BE2C (cell line): ENCODE results near the gene ARAP3.

Experiments used
- DNase-seq: peaks from one replicate; pipeline ENCODE4 v3.0.0-alpha.2; 2020
- H3K27me3 ChIP-seq: fragments of 250-450 bp; sonication (Bioruptor Pico); 2 replicates; pipeline ENCODE4 v1.5.1; 2020; ENCODE audit warnings: mild to moderate bottlenecking
- H3K36me3 ChIP-seq: fragments of 250-450 bp; sonication (Bioruptor Pico); 2 replicates; pipeline ENCODE4 v1.5.1; 2020; ENCODE audit warnings: mild to moderate bottlenecking
- H3K4me1 ChIP-seq: fragments of 250-450 bp; sonication (Bioruptor Pico); 2 replicates; pipeline ENCODE4 v1.5.1; 2020
- H3K4me3 ChIP-seq: 2 replicates; pipeline ENCODE4 v1.5.1; 2011; ENCODE audit warnings: low read depth, low read length
- H3K9me3 ChIP-seq: fragments of 250-450 bp; sonication (Bioruptor Pico); 2 replicates; pipeline ENCODE4 v1.5.1; 2020
- CTCF ChIP-seq: IDR thresholded peaks from 2 replicates; pipeline ENCODE4 v1.5.1; 2012; ENCODE audit warnings: mild to moderate bottlenecking, low read depth, low read length

The ARAP3 gene

GRCh38 chr5:141686648-141687416 lies 4.8 kb upstream of the ARAP3 start:
- no peaks in the 10 kb centered on the region for H3K36me3 ChIP-seq
- TF ChIP-seq CTCF: no peak
- H3K4me1 ChIP-seq: no peaks in the 10 kb centered on the region; the same call in none of the 2 replicates
- no peaks in the 10 kb centered on the region for H3K9me3 ChIP-seq
- H3K4me3 ChIP-seq: no peak overlapping the region
- DNase-seq: no peak
- H3K27me3 ChIP-seq: no peaks in the 10 kb centered on the region

GRCh38 chr5:141685591-141685990 lies 3.6 kb upstream of the ARAP3 start:
- H3K9me3 ChIP-seq: no peaks in the 10 kb centered on the region
- TF ChIP-seq CTCF: no peak
- no peaks in the 10 kb centered on the region for H3K27me3 ChIP-seq

GRCh38 chr5:141683596-141684141 lies 1.6 kb upstream of the ARAP3 start:
- no peak for TF ChIP-seq CTCF
- Histone ChIP-seq H3K36me3 (peaks cover 10% of the 10 kb centered on the region; the same call in 1 of the 2 replicates), H3K9me3 (no peaks in the 10 kb centered on the region), H3K4me1 (peaks cover 11% of the 10 kb centered on the region), H3K27me3 (no peaks in the 10 kb centered on the region), H3K4me3 (no peak overlapping the region)
- no peak for DNase-seq

More at GRCh38 chr5:141685591-141685990, 3.6 kb upstream of the ARAP3 start:
- no peak overlapping the region for H3K4me3 ChIP-seq
- H3K36me3 ChIP-seq: no peaks in the 10 kb centered on the region
- peaks cover 6% of the 10 kb centered on the region for H3K4me1 ChIP-seq
- DNase-seq: no peak

GRCh38 chr5:141681295-141681694 lies 735 bp downstream of the ARAP3 start:
- no peak for TF ChIP-seq CTCF
- Histone ChIP-seq H3K4me3 (peak overlapping the region; percentile 71), H3K4me1 (peaks cover 11% of the 10 kb centered on the region), H3K27me3 (no peaks in the 10 kb centered on the region), H3K36me3 (peaks cover 11% of the 10 kb centered on the region; the same call in 1 of the 2 replicates), H3K9me3 (no peaks in the 10 kb centered on the region)
- no peak for DNase-seq

GRCh38 chr5:141680751-141681201 lies 1.3 kb downstream of the ARAP3 start:
- TF ChIP-seq CTCF: no peak
- Histone ChIP-seq H3K4me1 (peaks cover 11% of the 10 kb centered on the region), H3K27me3 (no peaks in the 10 kb centered on the region), H3K36me3 (peaks cover 11% of the 10 kb centered on the region; the same call in 1 of the 2 replicates), H3K9me3 (no peaks in the 10 kb centered on the region), H3K4me3 (peak overlapping the region; percentile 71)
- peak; percentile 80 for DNase-seq

GRCh38 chr5:141680178-141680577 lies 1.9 kb downstream of the ARAP3 start:
- Histone ChIP-seq H3K27me3 (no peaks in the 10 kb centered on the region), H3K36me3 (peaks cover 11% of the 10 kb centered on the region; the same call in 1 of the 2 replicates), H3K9me3 (no peaks in the 10 kb centered on the region), H3K4me3 (peak overlapping the region; percentile 71; the same call in 1 of the 2 replicates), H3K4me1 (peaks cover 11% of the 10 kb centered on the region)
- no peak for TF ChIP-seq CTCF
- DNase-seq: no peak
